Fibroblast of lung (primary cell): Measurements from ENCODE around the gene NOL4L.

Experiments
- EZH2 ChIP-seq: IDR thresholded peaks from 2 replicates; pipeline ENCODE4 v1.5.1; 2012; ENCODE audit warnings: low read length, control low read depth, mild to moderate bottlenecking; ENCODE audit errors: missing control alignments
- TF ChIP-seq, protein P1 (sequence below), 2 donors: IDR thresholded peaks in 1 of 2; conservative IDR thresholded peaks in 1 of 2; 1 replicate in 1 of 2; 2 replicates in 1 of 2; pipeline ENCODE4 v1.5.1; 2011 to 2012; ENCODE audit warnings: low read length in 2 of 2, control low read depth in 1 of 2, inconsistent platforms in 1 of 2, low read depth in 1 of 2, mild to moderate bottlenecking in 1 of 2

DNA sequence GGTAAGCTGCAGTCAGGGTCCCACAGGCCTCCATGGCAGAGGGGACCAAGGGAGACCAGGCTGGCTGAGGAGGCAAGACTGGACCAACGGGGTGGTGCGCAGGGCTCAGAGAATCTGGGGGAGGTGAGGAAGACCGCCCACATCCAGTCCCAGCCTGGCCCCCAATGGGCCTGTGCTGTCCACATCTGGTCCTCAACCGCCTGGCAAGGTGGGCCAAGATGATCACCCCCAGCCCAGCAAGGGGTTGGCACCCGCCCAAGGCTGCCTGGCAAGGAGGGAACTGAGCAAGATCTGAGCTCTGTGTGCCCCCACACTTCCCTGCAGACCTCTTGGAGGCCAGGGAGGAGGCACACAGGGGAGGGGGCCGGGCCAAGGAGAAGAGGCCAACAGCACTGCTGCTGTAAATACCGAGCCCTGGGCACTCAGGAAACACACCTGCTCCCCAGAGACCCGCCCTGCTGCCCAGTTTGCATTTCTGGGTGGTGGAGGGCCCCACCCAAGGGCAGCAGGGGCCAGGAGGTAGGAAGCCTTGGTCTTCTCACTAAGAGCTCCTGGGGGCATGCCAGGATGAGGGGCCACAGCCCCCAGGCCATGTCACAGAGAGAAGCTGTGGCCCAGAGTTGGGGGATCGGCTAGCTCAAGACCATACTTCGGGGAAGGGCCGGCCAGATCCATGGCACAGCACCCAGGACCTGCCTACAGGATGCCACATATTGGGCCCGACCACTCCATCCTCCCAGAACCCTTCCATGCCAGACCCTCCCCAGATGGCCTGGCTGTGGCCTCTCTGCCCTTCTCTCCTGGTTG lies 117.4 kb downstream of the NOL4L start:
- TF ChIP-seq, protein P1, sequence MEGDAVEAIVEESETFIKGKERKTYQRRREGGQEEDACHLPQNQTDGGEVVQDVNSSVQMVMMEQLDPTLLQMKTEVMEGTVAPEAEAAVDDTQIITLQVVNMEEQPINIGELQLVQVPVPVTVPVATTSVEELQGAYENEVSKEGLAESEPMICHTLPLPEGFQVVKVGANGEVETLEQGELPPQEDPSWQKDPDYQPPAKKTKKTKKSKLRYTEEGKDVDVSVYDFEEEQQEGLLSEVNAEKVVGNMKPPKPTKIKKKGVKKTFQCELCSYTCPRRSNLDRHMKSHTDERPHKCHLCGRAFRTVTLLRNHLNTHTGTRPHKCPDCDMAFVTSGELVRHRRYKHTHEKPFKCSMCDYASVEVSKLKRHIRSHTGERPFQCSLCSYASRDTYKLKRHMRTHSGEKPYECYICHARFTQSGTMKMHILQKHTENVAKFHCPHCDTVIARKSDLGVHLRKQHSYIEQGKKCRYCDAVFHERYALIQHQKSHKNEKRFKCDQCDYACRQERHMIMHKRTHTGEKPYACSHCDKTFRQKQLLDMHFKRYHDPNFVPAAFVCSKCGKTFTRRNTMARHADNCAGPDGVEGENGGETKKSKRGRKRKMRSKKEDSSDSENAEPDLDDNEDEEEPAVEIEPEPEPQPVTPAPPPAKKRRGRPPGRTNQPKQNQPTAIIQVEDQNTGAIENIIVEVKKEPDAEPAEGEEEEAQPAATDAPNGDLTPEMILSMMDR (conservative IDR thresholded peaks at IDR 0.05 in 1 of 2, IDR thresholded peaks at IDR 0.05 in 1 of 2; ENCODE audit: low read depth in 1 of 2, low read length in 2 of 2), result no peak
- no peak for TF ChIP-seq EZH2
